ENCODE results near the gene GRIK3.
"Not testable (repeated sequence)": the region's sequence is repeated elsewhere in the genome, so short reads cannot be mapped to it uniquely, and the experiment has no call there.

The GRIK3 gene

GRCh38 chr1:36911561-36912364 is 122.6 kb downstream of the GRIK3 start:
- no peak for DNase-seq (ENCODE audit: low read depth in 1 of 2, low spot score in 1 of 2)

DNA sequence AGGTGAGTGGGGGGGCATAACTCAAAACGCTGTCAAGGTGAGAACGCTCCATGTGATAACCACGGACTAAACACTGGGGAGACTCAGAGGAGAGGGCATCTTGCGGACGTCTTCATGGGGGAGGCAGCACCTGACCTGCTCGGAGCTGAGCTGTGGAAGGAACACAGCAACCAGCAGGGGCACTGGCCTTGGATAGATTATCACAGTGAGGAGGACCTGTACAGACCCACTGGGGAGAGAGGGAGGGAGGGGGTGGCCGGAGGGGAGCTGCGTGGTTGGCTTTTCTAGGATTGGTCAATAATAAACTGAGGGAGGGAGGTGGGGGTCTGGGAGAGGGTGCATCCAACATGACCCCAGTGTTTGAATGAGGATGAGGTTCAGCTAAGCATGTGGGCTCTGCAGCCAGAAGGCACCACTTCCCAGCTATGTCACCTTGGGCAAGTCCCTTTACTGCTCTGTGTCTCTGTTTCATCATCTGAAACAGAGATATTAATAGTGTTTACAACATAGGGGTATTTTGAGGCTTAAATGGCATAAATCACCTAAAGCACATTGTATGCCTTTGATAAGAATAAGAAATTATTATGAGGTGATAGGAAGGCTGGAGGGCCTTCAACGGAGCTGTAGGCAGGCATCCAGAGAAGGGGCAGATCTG is 123.3 kb downstream of the GRIK3 start:
- no peak for DNase-seq (ENCODE audit: low read depth in 1 of 2, low spot score in 1 of 2)

GRCh38 chr1:36909946-36910725 is 124.2 kb downstream of the GRIK3 start:
- DNase-seq (ENCODE audit: low read depth in 1 of 2, low spot score in 1 of 2) = no peak

DNA sequence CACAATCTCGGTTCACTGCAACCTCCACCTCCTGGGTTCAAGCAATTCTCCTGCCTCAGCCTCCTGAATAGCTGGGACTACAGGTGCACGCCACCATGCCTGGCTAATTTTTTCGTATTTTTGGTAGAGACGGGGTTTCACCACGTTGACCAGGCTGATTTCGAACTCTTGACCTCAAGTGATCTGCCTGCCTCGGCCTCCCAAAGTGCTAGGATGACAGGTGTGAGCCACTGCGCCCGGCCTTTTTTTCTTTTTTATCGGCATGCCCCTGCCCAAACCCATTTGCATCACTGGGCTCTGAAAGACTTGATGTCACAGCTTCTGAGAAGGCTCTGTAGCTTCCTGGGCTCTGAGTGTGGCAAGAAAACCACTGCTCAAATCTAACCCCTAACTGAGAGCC is 125.0 kb downstream of the GRIK3 start:
- not testable (repeated sequence) for DNase-seq (ENCODE audit: low read depth in 1 of 2, low spot score in 1 of 2)

GRCh38 chr1:36908096-36908495 is 126.2 kb downstream of the GRIK3 start:
- DNase-seq (ENCODE audit: low read depth in 1 of 2, low spot score in 1 of 2) = no peak

DNA sequence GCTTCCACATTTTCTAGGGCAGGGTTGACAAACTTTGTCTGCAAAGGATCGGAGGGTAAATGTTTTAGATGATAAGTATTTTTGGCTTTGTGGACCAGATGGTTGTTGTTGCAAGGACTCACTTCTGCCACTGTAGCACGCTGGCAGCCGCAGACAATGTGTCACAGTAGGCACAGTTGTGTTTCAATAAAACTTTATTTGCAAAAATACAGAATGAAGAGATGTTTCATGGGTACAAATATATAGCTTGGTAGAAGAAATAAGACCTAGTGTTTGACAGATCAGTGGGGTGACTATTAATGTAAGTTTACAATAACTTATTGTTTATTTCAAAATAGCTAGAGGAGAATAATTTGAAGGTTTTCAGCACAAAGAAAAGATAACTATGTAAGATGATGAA is 127.8 kb downstream of the GRIK3 start:
- no peak for DNase-seq (ENCODE audit: low read depth in 1 of 2, low spot score in 1 of 2)

DNA sequence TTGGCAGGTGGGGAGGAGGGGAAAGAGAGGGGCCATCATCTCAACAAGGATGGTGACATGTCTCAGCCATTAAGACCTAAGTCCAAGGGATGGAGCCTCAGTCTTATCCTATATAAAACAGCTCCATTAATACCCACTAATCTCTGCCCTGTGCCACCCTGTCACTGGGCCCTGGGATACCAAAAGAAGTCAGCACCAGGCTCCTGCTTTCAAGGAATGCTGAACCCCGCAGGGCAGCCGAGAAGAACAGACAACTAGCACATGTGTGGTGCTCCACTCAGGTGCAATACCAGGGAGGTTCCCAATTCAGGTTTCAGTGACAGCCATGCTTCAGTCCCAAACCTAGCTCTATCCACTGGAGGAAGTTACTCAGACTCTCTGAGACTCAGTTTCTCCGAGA is 128.4 kb downstream of the GRIK3 start:
- no peak for DNase-seq (ENCODE audit: low read depth in 1 of 2, low spot score in 1 of 2)

DNA sequence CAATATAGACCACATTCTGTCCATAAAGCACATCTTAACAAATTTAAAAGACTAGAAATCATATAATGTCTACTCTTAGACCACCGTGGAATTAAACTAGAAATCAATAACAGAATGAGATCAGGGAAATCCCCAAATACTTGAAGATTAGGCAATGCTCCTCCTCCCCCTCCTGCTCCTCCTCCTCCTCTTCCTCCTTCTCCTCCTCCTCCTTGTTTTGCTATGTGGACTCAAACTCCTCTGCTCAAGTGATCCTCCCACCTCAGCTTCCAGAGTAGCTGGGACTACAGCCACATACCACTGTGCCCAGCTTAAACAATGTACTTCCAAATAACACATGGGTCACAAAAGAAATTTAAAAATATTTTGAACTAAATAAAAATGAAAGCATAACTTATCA is 134.2 kb downstream of the GRIK3 start:
- DNase-seq (ENCODE audit: low read depth in 1 of 2, low spot score in 1 of 2) = no peak

DNA sequence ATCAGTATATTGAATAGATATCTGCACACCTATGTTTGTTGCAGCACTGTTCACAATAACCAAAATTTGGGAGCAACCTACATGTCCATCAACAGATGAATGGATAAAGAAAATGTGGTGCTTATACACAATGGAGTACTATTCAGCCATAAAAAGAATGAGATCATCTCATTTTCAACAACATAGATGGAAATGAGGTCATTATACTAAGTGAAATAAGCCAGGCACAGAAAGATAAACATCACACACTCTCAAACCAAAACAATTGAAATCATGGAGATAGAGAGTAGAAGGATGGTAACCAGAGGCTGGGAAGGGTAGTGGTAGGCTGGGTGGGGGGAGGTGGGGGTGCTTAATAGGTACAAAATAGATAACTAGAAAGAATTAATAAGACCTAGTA is 136.5 kb downstream of the GRIK3 start:
- DNase-seq (ENCODE audit: low read depth in 1 of 2, low spot score in 1 of 2) = not testable (repeated sequence)

GRCh38 chr1:36894824-36895223 is 139.5 kb downstream of the GRIK3 start:
- DNase-seq (ENCODE audit: low read depth in 1 of 2, low spot score in 1 of 2) = no peak

DNA sequence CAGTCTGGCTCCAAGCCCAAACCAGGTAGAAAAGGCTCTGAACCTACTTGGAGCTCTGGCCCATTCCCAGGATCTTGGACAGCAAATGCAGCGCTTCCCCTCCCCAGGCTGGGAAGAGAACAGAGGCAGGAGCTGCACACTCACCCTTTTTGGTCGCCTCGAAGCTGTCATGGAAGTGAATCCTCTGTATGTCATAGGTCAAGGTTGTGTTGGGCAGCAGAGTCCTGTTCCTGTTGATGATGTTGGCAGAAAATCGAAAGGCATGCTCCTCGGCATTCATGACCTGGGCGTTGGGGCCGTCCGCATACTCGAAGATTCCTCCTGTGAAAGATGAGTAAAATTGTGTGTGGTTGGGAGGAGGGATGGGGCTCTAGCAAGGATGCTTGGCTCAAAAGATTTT is 143.5 kb downstream of the GRIK3 start:
- no peak for DNase-seq (ENCODE audit: low read depth in 1 of 2, low spot score in 1 of 2)

DNA sequence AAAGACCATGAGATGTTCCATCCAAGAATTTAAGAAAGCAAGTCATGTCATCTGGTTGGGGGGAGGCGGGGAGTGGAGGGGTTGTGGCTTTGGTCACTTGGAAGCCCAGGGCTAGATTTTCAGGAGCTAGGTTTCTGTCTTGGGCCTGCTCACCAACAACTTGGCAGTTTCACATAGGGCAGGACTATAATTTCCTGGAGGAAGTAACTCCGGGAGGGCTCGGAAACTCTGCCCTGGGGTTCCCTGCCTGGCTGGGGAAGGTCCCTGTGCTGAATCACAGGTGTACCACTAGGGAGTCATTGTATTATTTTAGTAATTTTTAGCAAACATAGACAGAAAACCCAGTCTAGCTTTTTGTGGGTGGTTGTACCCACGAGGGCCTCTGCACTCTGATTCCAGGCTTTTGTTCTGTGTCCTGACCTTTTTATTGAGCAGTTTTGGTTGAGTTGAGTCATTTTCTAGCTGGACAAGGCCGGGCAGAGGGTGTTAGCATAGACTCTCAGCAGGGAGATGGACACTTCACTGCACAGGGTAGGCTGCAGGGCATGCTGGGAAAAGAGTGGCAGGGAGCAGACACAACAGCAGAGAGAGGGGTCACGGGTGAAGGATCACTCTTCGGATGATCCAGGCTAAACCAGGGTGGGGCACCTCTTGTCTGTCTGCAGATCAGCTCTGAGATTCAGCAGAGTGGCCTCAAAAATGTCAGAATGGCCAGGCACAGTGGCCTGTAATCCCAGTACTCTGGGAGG is 144.7 kb downstream of the GRIK3 start:
- no peak for DNase-seq (ENCODE audit: low read depth in 1 of 2, low spot score in 1 of 2)

- DNase-seq (ENCODE audit: low read depth in 1 of 2, low spot score in 1 of 2) = no peak
Observed at GRCh38 chr1:36888811-36889477, 145.4 kb downstream of the GRIK3 start.

DNA sequence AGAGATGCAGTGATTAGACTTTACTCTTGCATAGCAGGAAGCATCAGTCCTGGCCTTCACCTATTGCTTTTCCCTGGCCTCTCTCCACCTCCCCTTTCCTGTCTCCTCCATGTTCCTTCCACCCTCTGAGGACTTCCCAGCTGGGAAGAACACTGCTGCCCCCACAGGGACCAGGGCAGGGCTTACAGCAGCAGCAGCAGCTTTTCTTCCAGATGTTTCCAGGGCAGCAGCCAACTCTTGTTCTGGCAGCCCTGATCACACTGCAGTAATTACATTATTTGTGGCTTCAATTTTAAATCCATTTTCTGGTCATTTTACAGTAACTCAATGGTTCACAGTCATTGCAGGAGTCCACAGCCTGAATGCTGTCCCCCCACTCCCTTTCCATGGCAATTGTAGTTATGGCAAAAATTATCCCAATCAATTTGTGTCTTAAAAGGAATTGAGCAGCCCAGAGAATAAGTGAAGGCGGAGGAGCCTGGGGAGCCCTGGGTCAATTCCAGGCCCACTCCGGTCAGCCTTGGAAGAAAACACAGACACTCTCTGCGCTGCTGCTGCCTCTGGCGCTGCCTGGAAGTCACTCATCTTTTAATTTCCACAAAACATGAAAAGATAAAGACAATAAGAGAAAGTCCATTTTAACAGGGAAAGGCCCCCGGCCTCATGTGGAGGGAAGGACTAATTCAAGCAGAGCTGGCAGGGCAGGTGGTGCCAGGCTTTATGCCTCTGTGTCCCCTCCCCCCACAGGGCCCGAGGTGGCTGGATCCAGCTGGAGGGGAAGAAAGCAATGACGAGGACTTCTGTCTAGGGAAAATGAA is 148.6 kb downstream of the GRIK3 start:
- no peak for DNase-seq (ENCODE audit: low read depth in 1 of 2, low spot score in 1 of 2)

DNA sequence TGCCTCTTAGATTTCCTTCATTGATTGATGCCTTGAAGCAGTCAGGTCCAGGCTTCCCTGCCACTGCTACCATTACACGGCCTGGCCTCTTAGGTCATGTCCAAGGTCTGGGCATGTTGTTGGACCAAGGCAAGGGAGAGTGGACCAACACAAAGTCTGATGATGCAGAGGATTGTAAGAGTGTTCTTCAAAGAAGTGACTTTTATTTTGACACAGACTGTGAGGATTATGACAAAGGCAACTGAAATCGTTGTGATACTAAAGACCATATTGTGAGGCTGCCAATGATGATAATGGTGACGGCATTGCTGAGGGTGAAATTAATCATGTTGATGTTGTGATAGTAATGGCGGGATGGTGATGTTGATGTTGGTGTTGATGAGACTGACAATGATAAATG is 149.5 kb downstream of the GRIK3 start:
- DNase-seq (ENCODE audit: low read depth in 1 of 2, low spot score in 1 of 2) = no peak

- no peak for DNase-seq (ENCODE audit: low read depth in 1 of 2, low spot score in 1 of 2)
Observed at GRCh38 chr1:36884029-36884701, 150.2 kb downstream of the GRIK3 start.

GRCh38 chr1:36883315-36883949 is 150.9 kb downstream of the GRIK3 start:
- DNase-seq (ENCODE audit: low read depth in 1 of 2, low spot score in 1 of 2) = no peak

GRCh38 chr1:36882536-36883285 is 151.6 kb downstream of the GRIK3 start:
- no peak for DNase-seq (ENCODE audit: low read depth in 1 of 2, low spot score in 1 of 2)
